PC-3 (cell line): ENCODE measurements around the gene TRRAP. TPM values are rescaled to one million over a fixed set of nuclear protein-coding genes. Genes with fewer than 3 reads are reported as not detected.

Experiments used
- ATAC-seq: fragments of 200-7000 bp; cut with Tn5 transposase; 2 replicates; pipeline ENCODE4 v1.9.1; 2020; ENCODE audit warnings: mild to moderate bottlenecking, moderate library complexity
- BruUV-seq: library from RNA; stranded (reverse); fragments of 400-500 nt; replicated peaks from 2 replicates; lab custom pipeline; 2021; lab: Mats Ljungman, UMichigan
- CTCF ChIA-PET: fragments of 300-600 bp; sonication (Branson Sonifier 250); formaldehyde crosslinking; loops from one replicate; lab custom pipeline; 2022; ENCODE audit warnings: antibody characterized with exemption; lab: Charles Lee
- POLR2A ChIA-PET: fragments of 300-600 bp; sonication (Branson Sonifier 250); formaldehyde crosslinking; loops from one replicate; lab custom pipeline; 2022; ENCODE audit warnings: antibody characterized with exemption; ENCODE audit not compliant: unreplicated experiment; lab: Charles Lee
- DNase-seq: peaks from one replicate; pipeline ENCODE4 v3.0.0-alpha.2; 2015
- H2AFZ ChIP-seq: fragments of 300-600 bp; sonication (generic); 2 replicates; pipeline ENCODE4 v1.6.0; 2016; ENCODE audit warnings: antibody characterized with exemption, low read length
- H3F3A ChIP-seq: fragments of 300-600 bp; sonication (generic); one replicate; pipeline ENCODE4 v1.6.0; 2017; ENCODE audit warnings: antibody characterized with exemption, low read length, control low read depth, mild to moderate bottlenecking; ENCODE audit not compliant: unreplicated experiment
- H3K27ac ChIP-seq: fragments of 300-600 bp; sonication (generic); 2 replicates; pipeline ENCODE4 v1.5.1; 2016; ENCODE audit warnings: mild to moderate bottlenecking, low read length
- H3K27me3 ChIP-seq: fragments of 300-600 bp; sonication (generic); 2 replicates; pipeline ENCODE4 v1.6.1; 2016; ENCODE audit warnings: low read length, mixed read lengths
- H3K36me3 ChIP-seq: fragments of 300-600 bp; sonication (generic); 2 replicates; pipeline ENCODE4 v1.6.1; 2016; ENCODE audit warnings: low read depth, mixed run types, low read length, mixed read lengths
- H3K4me1 ChIP-seq: fragments of 300-600 bp; sonication (generic); 2 replicates; pipeline ENCODE4 v1.5.1; 2016; ENCODE audit warnings: low read length; ENCODE audit not compliant: insufficient read depth
- H3K4me2 ChIP-seq: fragments of 300-600 bp; sonication (generic); 2 replicates; pipeline ENCODE4 v1.6.0; 2016; ENCODE audit warnings: low read length
- H3K4me3 ChIP-seq: fragments of 300-600 bp; sonication (generic); 2 replicates; pipeline ENCODE4 v1.5.1; 2016; ENCODE audit warnings: mild to moderate bottlenecking, low read length, mixed read lengths
- H3K79me2 ChIP-seq: fragments of 300-600 bp; sonication (generic); 2 replicates; pipeline ENCODE4 v1.6.1; 2017; ENCODE audit warnings: low read length, mixed read lengths
- H3K9ac ChIP-seq: fragments of 300-600 bp; sonication (generic); 2 replicates; pipeline ENCODE4 v1.6.0; 2016; ENCODE audit warnings: mild to moderate bottlenecking, low read length
- H3K9me2 ChIP-seq: fragments of 300-600 bp; sonication (generic); replicated peaks from 2 replicates; pipeline ENCODE4 v1.6.1; 2016; ENCODE audit warnings: mixed run types, low read length, mixed read lengths
- H3K9me3 ChIP-seq: fragments of 300-600 bp; sonication (generic); 2 replicates; pipeline ENCODE4 v1.6.1; 2016; ENCODE audit warnings: low read length, mixed read lengths
- H4K20me1 ChIP-seq: fragments of 300-600 bp; sonication (generic); 2 replicates; pipeline ENCODE4 v1.6.1; 2016; ENCODE audit warnings: low read length, mixed read lengths
- CTCF ChIP-seq: fragments of 300-600 bp; sonication (generic); conservative IDR thresholded peaks from 2 replicates; pipeline ENCODE4 v1.5.1; 2017; ENCODE audit warnings: antibody characterized with exemption, low read depth, mild to moderate bottlenecking, low read length
- EZH2 ChIP-seq: fragments of 300-600 bp; sonication (generic); IDR thresholded peaks from one replicate; pipeline ENCODE4 v1.6.1; 2017; ENCODE audit warnings: antibody characterized with exemption, mild to moderate bottlenecking, low read length; ENCODE audit not compliant: unreplicated experiment
- EZH2phosphoT487 ChIP-seq: fragments of 300-600 bp; sonication (generic); IDR thresholded peaks from 2 replicates; pipeline ENCODE4 v1.6.1; 2018; ENCODE audit warnings: mild to moderate bottlenecking, antibody characterized with exemption, low read length, borderline replicate concordance
- intact Hi-C: fragments of 100-400 bp; cut with micrococcal nuclease; formaldehyde crosslinking; loops from 2 replicates; pipeline ENCODE4 v1.9.0; 2023
- total RNA-seq: library from RNA; depleted of rRNA; stranded (reverse); fragments of >200 nt; gene quantifications from 2 replicates; pipeline ENCODE4 v1.2.3, GENCODE V29; 2014

The TRRAP gene
- total RNA-seq, 1 experiment from 2014 or later, result 17.7 TPM

- ATAC-seq, result no peak
- Histone ChIP-seq H3K9ac (no peak overlapping the region), H3K4me1 (no peaks in the 10 kb centered on the region), H3K79me2 (no peaks in the 10 kb centered on the region), H3K9me2 (no peaks in the 10 kb centered on the region), H3K27ac (no peak overlapping the region), H3K4me2 (no peak overlapping the region), H3K27me3 (no peaks in the 10 kb centered on the region), H3K4me3 (no peak overlapping the region), H4K20me1 (no peaks in the 10 kb centered on the region), H3K9me3 (no peaks in the 10 kb centered on the region), H3F3A (no peaks in the 10 kb centered on the region), H3K36me3 (peaks cover 67% of the 10 kb centered on the region), H2AFZ (no peak overlapping the region)
- DNase-seq, result no peak
- no peak for TF ChIP-seq EZH2
- TF ChIP-seq CTCF, result no peak
- no peak for TF ChIP-seq EZH2phosphoT487
- BruUV-seq, result no TSS peak
- intact Hi-C loops, result no loop called here
- POLR2A ChIA-PET, result no interaction called here
- CTCF ChIA-PET, result no interaction called here
Measured at GRCh38 chr7:98976396-98977185, 98.3 kb downstream of the TRRAP start.

DNA sequence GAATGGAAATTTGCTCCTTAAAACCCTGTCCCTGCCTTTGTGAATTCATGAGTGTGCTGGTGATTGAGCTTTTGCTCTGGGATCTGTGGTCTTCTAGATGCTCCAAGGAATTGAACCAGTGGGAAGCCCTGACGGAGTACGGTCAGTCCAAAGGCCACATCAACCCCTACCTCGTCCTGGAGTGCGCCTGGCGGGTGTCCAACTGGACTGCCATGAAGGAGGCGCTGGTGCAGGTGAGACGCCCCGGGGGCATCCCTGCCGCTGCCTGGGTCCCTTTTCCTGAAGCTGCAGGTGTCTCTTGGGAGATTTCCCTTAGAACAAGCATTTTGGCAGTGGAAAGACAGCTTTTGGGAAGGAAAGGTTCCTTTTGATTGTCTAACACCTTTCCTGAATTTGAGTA, 100.3 kb downstream of the TRRAP start:
- no peak overlapping the region for H3K4me2 ChIP-seq
- TF ChIP-seq EZH2, result no peak
- no peak for TF ChIP-seq EZH2phosphoT487
- no peak for TF ChIP-seq CTCF
- CTCF ChIA-PET, result no interaction called here
- no peaks in the 10 kb centered on the region for H3K27me3 ChIP-seq
- H3K4me3 ChIP-seq, result no peak overlapping the region
- ATAC-seq (no peak), DNase-seq (no peak)
- H3K36me3 ChIP-seq, result peaks cover 64% of the 10 kb centered on the region
- no peaks in the 10 kb centered on the region for H3K9me3 ChIP-seq
- POLR2A ChIA-PET, result no interaction called here
- no peaks in the 10 kb centered on the region for H3F3A ChIP-seq
- no TSS peak for BruUV-seq
- no peak overlapping the region for H3K27ac ChIP-seq
- no peak overlapping the region for H3K9ac ChIP-seq
- no peaks in the 10 kb centered on the region for H3K9me2 ChIP-seq
- H4K20me1 ChIP-seq, result no peaks in the 10 kb centered on the region
- H3K4me1 ChIP-seq, result no peaks in the 10 kb centered on the region
- no peaks in the 10 kb centered on the region for H3K79me2 ChIP-seq
- H2AFZ ChIP-seq, result no peak overlapping the region
- intact Hi-C loops, result no loop called here

GRCh38 chr7:98981701-98982100, 103.4 kb downstream of the TRRAP start:
- Histone ChIP-seq H3K4me2 (no peak overlapping the region), H3K27me3 (no peaks in the 10 kb centered on the region), H3K4me3 (no peak overlapping the region), H3K79me2 (no peaks in the 10 kb centered on the region), H3K9ac (no peak overlapping the region), H3K9me3 (no peaks in the 10 kb centered on the region), H3K27ac (no peak overlapping the region), H3K9me2 (no peaks in the 10 kb centered on the region), H4K20me1 (no peaks in the 10 kb centered on the region), H2AFZ (no peak overlapping the region), H3K4me1 (no peaks in the 10 kb centered on the region), H3K36me3 (peaks cover 65% of the 10 kb centered on the region), H3F3A (no peaks in the 10 kb centered on the region)
- no peak for TF ChIP-seq EZH2phosphoT487
- no peak for TF ChIP-seq EZH2
- TF ChIP-seq CTCF, result no peak
- intact Hi-C loops, result no loop called here
- ChIA-PET POLR2A (no interaction called here), CTCF (no interaction called here)
- no TSS peak for BruUV-seq
- DNase-seq (no peak), ATAC-seq (no peak)
